GM12878 (cell line): Measurements from ENCODE around the gene LRRC7. TPM values are rescaled to one million over a fixed set of nuclear protein-coding genes. Genes with fewer than 3 reads are reported as not detected.

Source experiments
- ATAC-seq: fragments of 200-7000 bp; cut with Tn5 transposase; 3 replicates; pipeline ENCODE4 v1.9.1; 2020; ENCODE audit warnings: mild to moderate bottlenecking, moderate library complexity
- BruUV-seq: library from RNA; stranded (reverse); fragments of 400-500 nt; replicated peaks from 2 replicates; lab custom pipeline; 2021; lab: Mats Ljungman, UMichigan
- CTCF ChIA-PET: fragments of 300-600 bp; sonication (Branson Sonifier 250); formaldehyde crosslinking; extraction: SDS; loops from one replicate; lab custom pipeline; 2021; ENCODE audit warnings: inconsistent platforms; lab: Yijun Ruan, JAX
- POLR2A ChIA-PET: fragments of 350-600 bp; formaldehyde crosslinking; extraction: SDS; loops from one replicate; lab custom pipeline; 2021; ENCODE audit warnings: inconsistent platforms; lab: Charles Lee
- RAD21 ChIA-PET: fragments of 300-600 bp; sonication (Branson Sonifier 250); formaldehyde crosslinking; loops from one replicate; lab custom pipeline; 2023; ENCODE audit warnings: antibody characterized with exemption; ENCODE audit not compliant: unreplicated experiment; lab: Charles Lee
- SMC1A ChIA-PET: fragments of 300-600 bp; sonication (Branson Sonifier 250); formaldehyde crosslinking; loops from one replicate; lab custom pipeline; 2023; ENCODE audit not compliant: unreplicated experiment, uncharacterized antibody; lab: Charles Lee
- DNase-seq: peaks from one replicate; pipeline ENCODE4 v3.0.0-alpha.2; 2011; ENCODE audit warnings: low read depth, low spot score
- FAIRE-seq: peaks from 3 replicates; lab custom pipeline; 2011; peaks lifted over from hg19 to GRCh38; lab: Jason Lieb, UNC
- H2AFZ ChIP-seq: 2 replicates; pipeline ENCODE4 v1.6.0; 2011; ENCODE audit warnings: low read depth, low read length, control low read depth; ENCODE audit not compliant: control insufficient read depth
- H3K27ac ChIP-seq: 2 replicates; pipeline ENCODE4 v1.5.1; 2011; ENCODE audit warnings: control low read depth; ENCODE audit not compliant: control insufficient read depth, insufficient read depth
- H3K27me3 ChIP-seq, 2 experiments: replicated peaks in 1 of 2; 2 replicates each; pipeline versions ENCODE4 v1.6.0 to v1.6.1; 2011; ENCODE audit warnings: low read length in 1 of 2; ENCODE audit not compliant: control insufficient read depth in 2 of 2, insufficient read depth in 2 of 2
- H3K36me3 ChIP-seq, 2 experiments: 2 replicates each; pipeline ENCODE4 v1.5.1; 2011; ENCODE audit warnings: low read length in 1 of 2; ENCODE audit not compliant: control insufficient read depth in 2 of 2, insufficient read depth in 2 of 2
- H3K4me1 ChIP-seq: 2 replicates; pipeline ENCODE4 v1.6.1; 2011; ENCODE audit warnings: mild to moderate bottlenecking, low read length, moderate library complexity, mixed read lengths; ENCODE audit not compliant: control insufficient read depth, insufficient read depth
- H3K4me2 ChIP-seq: 2 replicates; pipeline ENCODE4 v1.6.0; 2011; ENCODE audit warnings: control low read depth; ENCODE audit not compliant: control insufficient read depth, insufficient read depth
- H3K4me3 ChIP-seq: fragments of 200-600 bp; sonication (generic); 2 replicates; pipeline ENCODE4 v1.5.1; 2016
- H3K79me2 ChIP-seq: 2 replicates; pipeline ENCODE4 v1.6.0; 2011; ENCODE audit warnings: low read length; ENCODE audit not compliant: control insufficient read depth, insufficient read depth
- H3K9ac ChIP-seq: 2 replicates; pipeline ENCODE4 v1.8.0; 2011; ENCODE audit warnings: low read length, control low read depth, mixed read lengths; ENCODE audit not compliant: control insufficient read depth, insufficient read depth
- H3K9me3 ChIP-seq: replicated peaks from 3 replicates; pipeline ENCODE4 v1.5.1; 2011; ENCODE audit warnings: mild to moderate bottlenecking, low read length; ENCODE audit not compliant: control insufficient read depth, insufficient read depth
- H4K20me1 ChIP-seq: 2 replicates; pipeline ENCODE4 v1.6.0; 2011; ENCODE audit not compliant: control insufficient read depth, insufficient read depth
- FOS ChIP-seq: IDR thresholded peaks from 3 replicates; pipeline ENCODE4 v1.6.1; 2011; ENCODE audit warnings: borderline replicate concordance; ENCODE audit not compliant: insufficient read length; ENCODE audit errors: extremely low read depth
- RAD21 ChIP-seq: IDR thresholded peaks from 2 replicates; pipeline ENCODE4 v1.6.1; 2011; ENCODE audit warnings: mild to moderate bottlenecking, low read depth, low read length, moderate library complexity; ENCODE audit not compliant: insufficient read depth
- ZBED1 ChIP-seq: IDR thresholded peaks from 2 replicates; pipeline ENCODE4 v1.6.1; 2016; ENCODE audit warnings: borderline replicate concordance
- ZNF274 ChIP-seq: IDR thresholded peaks from one replicate; pipeline ENCODE4 v1.8.0; 2011; ENCODE audit not compliant: insufficient read length, insufficient read depth
- WGBS: methylation state at CpG from one replicate; pipeline ENCODE4 v1.1.6; 2016; ENCODE audit warnings: low lambda C conversion rate; ENCODE audit not compliant: insufficient replicate concordance, insufficient coverage; ENCODE audit errors: missing lambda C conversion rate; 5-methylcytosine and 5-hydroxymethylcytosine counted together
- in situ Hi-C: fragments of 300-500 bp; cut with MboI; formaldehyde crosslinking; loops from 9 replicates; pipeline ENCODE4 v1.14.3; 2018; ENCODE audit warnings: mixed read lengths
- intact Hi-C: fragments of 100-400 bp; cut with micrococcal nuclease; formaldehyde crosslinking; loops from one replicate; pipeline ENCODE4 v1.14.2; 2022; ENCODE audit not compliant: unreplicated experiment
- polyA plus RNA-seq, 11 experiments: library from polyadenylated mRNA; depleted of rRNA in 4 of 11; unstranded in 6 of 11; stranded (reverse) in 5 of 11; fragments of >200 nt; fragmentation: Nextera tagmentation in 4 of 11; fragmentation: Illumina TruSeq in 1 of 11; extraction: Ambion mirVana in 4 of 11; extraction: Trizol in 1 of 11; gene quantifications; 1 replicate in 1 of 11; 2 replicates in 10 of 11; pipeline versions ENCODE4 v1.2.1 to v1.2.3, GENCODE V29; 2011 to 2016; ENCODE audit warnings: inconsistent platforms in 2 of 11, missing spikeins in 2 of 11, low read depth in 1 of 11
- total RNA-seq, 4 experiments: library from RNA; depleted of rRNA in 3 of 4; stranded (reverse); fragments of >200 nt in 3 of 4; fragmentation: Illumina TruSeq in 1 of 4; extraction: Trizol in 1 of 4; gene quantifications; 2 replicates each; pipeline versions ENCODE4 v1.2.1 to v1.2.3, GENCODE V29; 2013 to 2021
- TF ChIP-seq, protein P1 (sequence below): IDR thresholded peaks from 2 replicates; pipeline ENCODE4 v1.6.1; 2011; ENCODE audit warnings: mild to moderate bottlenecking, low read depth, low read length, moderate library complexity; ENCODE audit not compliant: insufficient replicate concordance
- TF ChIP-seq, protein P2 (sequence below), 3 experiments: IDR thresholded peaks in 2 of 3; conservative IDR thresholded peaks in 1 of 3; 2 replicates each; pipeline ENCODE4 v1.5.1; 2011; ENCODE audit warnings: low read depth in 3 of 3, low read length in 3 of 3, mild to moderate bottlenecking in 3 of 3, control low read depth in 2 of 3, moderate library complexity in 2 of 3, inconsistent platforms in 1 of 3, mixed read lengths in 1 of 3; ENCODE audit not compliant: control insufficient read depth in 2 of 3, insufficient read depth in 1 of 3; ENCODE audit errors: extremely low read depth in 1 of 3

LRRC7 gene
- total and polyA plus RNA-seq, 10 of the 15 experiments (the other 5 are each of a cell fraction or from before 2014, with no cell fraction given) = 0.05 to 1.4 (median 0.24) TPM; not detected in 5

DNA sequence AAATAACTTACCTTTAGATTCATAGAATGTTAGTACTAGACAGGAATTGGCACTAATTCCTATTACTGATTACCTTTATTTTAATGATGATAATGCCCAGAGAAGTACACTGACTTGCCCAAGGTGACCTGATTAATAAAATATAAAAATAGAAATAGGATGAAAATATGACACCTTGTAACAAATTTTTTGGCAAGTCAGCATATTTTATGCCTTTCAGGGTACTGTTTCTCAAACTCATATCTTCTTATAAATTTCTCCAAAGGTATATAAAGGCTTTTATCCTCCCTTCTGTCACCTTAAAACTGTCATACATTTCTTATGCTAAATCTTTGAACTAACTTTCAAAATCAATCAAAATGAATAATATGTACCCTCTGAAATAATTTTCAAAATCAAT is 466.2 kb downstream of the LRRC7 start (continued):
- TF ChIP-seq, protein P1, sequence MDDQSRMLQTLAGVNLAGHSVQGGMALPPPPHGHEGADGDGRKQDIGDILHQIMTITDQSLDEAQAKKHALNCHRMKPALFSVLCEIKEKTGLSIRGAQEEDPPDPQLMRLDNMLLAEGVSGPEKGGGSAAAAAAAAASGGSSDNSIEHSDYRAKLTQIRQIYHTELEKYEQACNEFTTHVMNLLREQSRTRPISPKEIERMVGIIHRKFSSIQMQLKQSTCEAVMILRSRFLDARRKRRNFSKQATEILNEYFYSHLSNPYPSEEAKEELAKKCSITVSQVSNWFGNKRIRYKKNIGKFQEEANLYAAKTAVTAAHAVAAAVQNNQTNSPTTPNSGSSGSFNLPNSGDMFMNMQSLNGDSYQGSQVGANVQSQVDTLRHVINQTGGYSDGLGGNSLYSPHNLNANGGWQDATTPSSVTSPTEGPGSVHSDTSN = no peak

DNA sequence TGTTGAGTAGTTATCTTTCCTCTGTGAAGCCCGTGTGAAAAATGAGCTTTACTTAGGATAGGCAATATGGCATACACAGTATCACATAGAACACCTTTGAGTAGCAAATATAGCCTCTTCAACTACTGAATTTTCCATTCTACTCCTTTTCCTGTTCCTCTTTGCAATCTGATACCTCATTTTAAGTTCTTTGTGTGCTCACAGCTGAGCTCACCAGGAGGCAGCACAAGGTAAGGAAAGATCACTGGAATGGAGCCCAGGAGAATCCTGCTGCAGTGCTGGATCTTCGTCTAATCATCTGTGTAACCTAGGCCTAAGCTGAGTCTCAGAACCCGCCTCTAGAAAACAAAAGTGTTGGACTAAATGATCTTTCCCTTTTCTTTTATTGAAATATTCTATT is 466.7 kb downstream of the LRRC7 start:
- Histone ChIP-seq H3K9me3 (no peaks in the 10 kb centered on the region), H3K4me2 (no peak overlapping the region), H3K4me3 (no peak overlapping the region), H3K36me3 (no peaks in the 10 kb centered on the region), H3K4me1 (no peaks in the 10 kb centered on the region), H3K27ac (no peak overlapping the region), H3K79me2 (no peaks in the 10 kb centered on the region), H3K27me3 (no peaks in the 10 kb centered on the region), H4K20me1 (no peaks in the 10 kb centered on the region), H2AFZ (no peak overlapping the region), H3K9ac (no peak overlapping the region)
- FAIRE-seq (no peak), DNase-seq (no peak), ATAC-seq (no peak)
- ChIA-PET RAD21 (no interaction called here), CTCF (interaction anchor here (0.9 to 1.5 kb wide), 2 partner anchors 8 to 79 kb away, joined by 3 to 4 read pairs; no protein-coding TSS in a partner anchor), POLR2A (no interaction called here), SMC1A (no interaction called here)
- WGBS = 24% methylated on average over 3 of the region's 3 CpGs
- in situ Hi-C loops = no loop called here
- intact Hi-C loops = no loop called here
- TF ChIP-seq ZNF274 (no peak), FOS (no peak), ZBED1 (no peak), RAD21 (peak; percentile 24; the same call in 1 of the 2 replicates)
- TF ChIP-seq, protein P2, sequence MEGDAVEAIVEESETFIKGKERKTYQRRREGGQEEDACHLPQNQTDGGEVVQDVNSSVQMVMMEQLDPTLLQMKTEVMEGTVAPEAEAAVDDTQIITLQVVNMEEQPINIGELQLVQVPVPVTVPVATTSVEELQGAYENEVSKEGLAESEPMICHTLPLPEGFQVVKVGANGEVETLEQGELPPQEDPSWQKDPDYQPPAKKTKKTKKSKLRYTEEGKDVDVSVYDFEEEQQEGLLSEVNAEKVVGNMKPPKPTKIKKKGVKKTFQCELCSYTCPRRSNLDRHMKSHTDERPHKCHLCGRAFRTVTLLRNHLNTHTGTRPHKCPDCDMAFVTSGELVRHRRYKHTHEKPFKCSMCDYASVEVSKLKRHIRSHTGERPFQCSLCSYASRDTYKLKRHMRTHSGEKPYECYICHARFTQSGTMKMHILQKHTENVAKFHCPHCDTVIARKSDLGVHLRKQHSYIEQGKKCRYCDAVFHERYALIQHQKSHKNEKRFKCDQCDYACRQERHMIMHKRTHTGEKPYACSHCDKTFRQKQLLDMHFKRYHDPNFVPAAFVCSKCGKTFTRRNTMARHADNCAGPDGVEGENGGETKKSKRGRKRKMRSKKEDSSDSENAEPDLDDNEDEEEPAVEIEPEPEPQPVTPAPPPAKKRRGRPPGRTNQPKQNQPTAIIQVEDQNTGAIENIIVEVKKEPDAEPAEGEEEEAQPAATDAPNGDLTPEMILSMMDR (IDR thresholded peaks at IDR 0.05 in 2 of 3, conservative IDR thresholded peaks at IDR 0.05 in 1 of 3; ENCODE audit: control insufficient read depth in 2 of 3, extremely low read depth in 1 of 3, insufficient read depth in 1 of 3, low read depth in 3 of 3, low read length in 3 of 3) = 0 out of 6 replicates have a peak, but pooled peaks of 1 of the 3 experiments have one; percentile 3
- no TSS peak for BruUV-seq
